ENCODE measurements around the gene CASP12.
"Not testable (repeated sequence)": the region's sequence is repeated elsewhere in the genome, so short reads cannot be mapped to it uniquely, and the experiment has no call there.

The CASP12 gene

GRCh38 chr11:104897891-104898684, at the start of gene CASP12:
Gene CASP12 (minus strand): TSS chr11:104898460.
- DNase-seq (ENCODE audit: low read depth) = no peak

- DNase-seq (ENCODE audit: low read depth) = no peak
Measured at GRCh38 chr11:104946907-104947306, 48.6 kb upstream of the CASP12 start.

GRCh38 chr11:104944076-104944475, 45.8 kb upstream of the CASP12 start:
- DNase-seq (ENCODE audit: low read depth) = no peak

GRCh38 chr11:104943561-104943960, 45.3 kb upstream of the CASP12 start:
- no peak for DNase-seq (ENCODE audit: low read depth)

GRCh38 chr11:104934594-104934993, 36.3 kb upstream of the CASP12 start:
- DNase-seq (ENCODE audit: low read depth) = no peak

GRCh38 chr11:104934073-104934472, 35.8 kb upstream of the CASP12 start:
- DNase-seq (ENCODE audit: low read depth) = not testable (repeated sequence)

- DNase-seq (ENCODE audit: low read depth) = no peak
Measured at GRCh38 chr11:104928811-104929210, 30.6 kb upstream of the CASP12 start.

- DNase-seq (ENCODE audit: low read depth) = no peak
Measured at GRCh38 chr11:104926771-104927611, 28.7 kb upstream of the CASP12 start.

GRCh38 chr11:104925850-104926249, 27.6 kb upstream of the CASP12 start:
- no peak for DNase-seq (ENCODE audit: low read depth)

GRCh38 chr11:104918113-104918824, 20.0 kb upstream of the CASP12 start:
- DNase-seq (ENCODE audit: low read depth) = no peak

- DNase-seq (ENCODE audit: low read depth) = no peak
Measured at GRCh38 chr11:104917271-104918112, 19.2 kb upstream of the CASP12 start.

GRCh38 chr11:104916442-104916841, 18.2 kb upstream of the CASP12 start:
- no peak for DNase-seq (ENCODE audit: low read depth)

- DNase-seq (ENCODE audit: low read depth) = no peak
Measured at GRCh38 chr11:104912102-104912501, 13.8 kb upstream of the CASP12 start.

- DNase-seq (ENCODE audit: low read depth) = no peak
Measured at GRCh38 chr11:104908186-104908531, 9.9 kb upstream of the CASP12 start.

- no peak for DNase-seq (ENCODE audit: low read depth)
Measured at GRCh38 chr11:104907521-104908185, 9.4 kb upstream of the CASP12 start.

GRCh38 chr11:104905271-104905670, 7.0 kb upstream of the CASP12 start:
- no peak for DNase-seq (ENCODE audit: low read depth)

GRCh38 chr11:104899226-104899625, 966 bp upstream of the CASP12 start:
- no peak for DNase-seq (ENCODE audit: low read depth)

- no peak for DNase-seq (ENCODE audit: low read depth)
Measured at GRCh38 chr11:104898685-104899013, 389 bp upstream of the CASP12 start.

GRCh38 chr11:104895634-104896033, 2.6 kb downstream of the CASP12 start:
- DNase-seq (ENCODE audit: low read depth) = no peak

- DNase-seq (ENCODE audit: low read depth) = no peak
Measured at GRCh38 chr11:104893876-104894275, 4.4 kb downstream of the CASP12 start.
